K562 (cell line): ENCODE results near the gene TMC4. TPM values are rescaled to one million over a fixed set of nuclear protein-coding genes. Genes with fewer than 3 reads are reported as not detected.

Source experiments
- BACH1 ChIP-seq: fragments of 200-800 bp; sonication (Bioruptor generic); IDR thresholded peaks from 2 replicates; pipeline ENCODE4 v1.6.1; 2016; ENCODE audit warnings: missing genetic modification characterization, missing compliant biosample characterization
- BDP1 ChIP-seq: IDR thresholded peaks from 3 replicates; pipeline ENCODE4 v1.6.1; 2011; ENCODE audit not compliant: insufficient read length, insufficient read depth
- CAMTA2 ChIP-seq: fragments of 250-450 bp; sonication (Bioruptor Pico); conservative IDR thresholded peaks from 2 replicates; pipeline ENCODE4 v1.5.1; 2022
- EWSR1 ChIP-seq: fragments of 450-650 bp; IDR thresholded peaks from 2 replicates; pipeline ENCODE4 v1.6.1; 2018; ENCODE audit warnings: borderline replicate concordance, mild to moderate bottlenecking, low read depth, moderate library complexity; ENCODE audit not compliant: partially characterized antibody
- JUN ChIP-seq, 2 experiments: sonication (generic) in 1 of 2; formaldehyde crosslinking in 1 of 2; IDR thresholded peaks; 2 replicates each; pipeline versions ENCODE4 v1.6.1 to v1.8.0; 2012 to 2022; ENCODE audit warnings: borderline replicate concordance in 2 of 2, mild to moderate bottlenecking in 2 of 2, improper control_type of control experiment in 1 of 2, low read depth in 1 of 2, low read length in 1 of 2, missing genetic modification reagents in 1 of 2
- KDM5B ChIP-seq: fragments of 200-600 bp; sonication (generic); IDR thresholded peaks from 2 replicates; pipeline ENCODE4 v1.6.1; 2012; ENCODE audit warnings: low read depth, mild to moderate bottlenecking, moderate library complexity, low read length, control low read depth, inconsistent platforms; ENCODE audit not compliant: insufficient replicate concordance
- MED1 ChIP-seq: sonication (generic); formaldehyde crosslinking; IDR thresholded peaks from 2 replicates; pipeline ENCODE4 v1.8.1; 2023; ENCODE audit warnings: missing genetic modification reagents, borderline replicate concordance
- MIER1 ChIP-seq: fragments of 450-650 bp; IDR thresholded peaks from 2 replicates; pipeline ENCODE4 v1.6.1; 2016; ENCODE audit warnings: antibody characterized with exemption, mild to moderate bottlenecking, low read depth
- MTF1 ChIP-seq: fragments of 250-450 bp; sonication (Bioruptor Pico); IDR thresholded peaks from 2 replicates; pipeline ENCODE4 v1.9.0; 2021; ENCODE audit warnings: moderate library complexity, mild to moderate bottlenecking, inconsistent platforms, borderline replicate concordance
- NFYB ChIP-seq: IDR thresholded peaks from 2 replicates; pipeline ENCODE4 v1.6.1; 2011; ENCODE audit warnings: mild to moderate bottlenecking, moderate library complexity; ENCODE audit not compliant: insufficient read length; ENCODE audit errors: extremely low read depth
- POLR2AphosphoS2 ChIP-seq: IDR thresholded peaks from 2 replicates; pipeline ENCODE4 v1.6.1; 2012; ENCODE audit warnings: low read length, improper control_type of control experiment
- POLR2B ChIP-seq: fragments of 450-650 bp; IDR thresholded peaks from 2 replicates; pipeline ENCODE4 v1.6.1; 2018; ENCODE audit warnings: low read depth; ENCODE audit not compliant: partially characterized antibody
- RBM17 ChIP-seq: fragments of 200-400 bp; formaldehyde crosslinking; IDR thresholded peaks from 2 replicates; pipeline ENCODE4 v1.6.1; 2017; ENCODE audit warnings: low read depth, mild to moderate bottlenecking, low read length, borderline replicate concordance
- SMARCA4 ChIP-seq: fragments of 450-650 bp; IDR thresholded peaks from 2 replicates; pipeline ENCODE4 v1.6.1; 2016
- TAF15 ChIP-seq: fragments of 200-400 bp; formaldehyde crosslinking; IDR thresholded peaks from 2 replicates; pipeline ENCODE4 v1.6.1; 2017; ENCODE audit warnings: mild to moderate bottlenecking, low read depth, low read length, moderate library complexity
- TEAD1 ChIP-seq, 2 experiments: fragments of 450-650 bp in 1 of 2; sonication (generic) in 1 of 2; formaldehyde crosslinking; IDR thresholded peaks; 2 replicates each; pipeline versions ENCODE4 v1.4.0 to v1.8.0; 2020 to 2022; ENCODE audit warnings: mild to moderate bottlenecking in 2 of 2, missing genetic modification reagents in 1 of 2
- ZFP36 ChIP-seq: fragments of 150-350 bp; IDR thresholded peaks from 2 replicates; pipeline ENCODE4 v1.6.1; 2018; ENCODE audit warnings: low read length, low read depth; ENCODE audit not compliant: partially characterized antibody
- ZNF3 ChIP-seq: fragments of 250-450 bp; sonication (Bioruptor Pico); IDR thresholded peaks from 2 replicates; pipeline ENCODE4 v1.5.0; 2021; ENCODE audit warnings: mild to moderate bottlenecking, moderate library complexity
- ZNF696 ChIP-seq: fragments of 250-450 bp; sonication (Bioruptor Pico); conservative IDR thresholded peaks from 2 replicates; pipeline ENCODE4 v1.4.0; 2020; ENCODE audit warnings: mild to moderate bottlenecking, moderate library complexity
- polyA plus RNA-seq, 8 experiments: library from polyadenylated mRNA; depleted of rRNA in 4 of 8; stranded (reverse) in 5 of 8; unstranded in 3 of 8; fragments of >200 nt; fragmentation: Nextera tagmentation in 2 of 8; fragmentation: Illumina TruSeq in 1 of 8; extraction: Ambion mirVana in 2 of 8; extraction: Trizol in 1 of 8; gene quantifications; 2 replicates each; pipeline versions ENCODE4 v1.2.1 to v1.2.3, GENCODE V29; 2011 to 2014; ENCODE audit warnings: inconsistent platforms in 1 of 8, missing spikeins in 1 of 8
- total RNA-seq, 7 experiments: library from RNA; depleted of rRNA in 6 of 7; stranded (reverse); fragments of >200 nt in 6 of 7; fragmentation: Illumina TruSeq in 2 of 7; extraction: Trizol in 2 of 7; gene quantifications; 2 replicates each; pipeline versions ENCODE4 v1.2.1 to v1.2.3, GENCODE V29; 2011 to 2021; ENCODE audit warnings: low replicate concordance in 1 of 7
- TF ChIP-seq, protein P1 (sequence below): sonication (generic); formaldehyde crosslinking; IDR thresholded peaks from 2 replicates; pipeline ENCODE4 v1.8.0; 2022; ENCODE audit warnings: mild to moderate bottlenecking, missing genetic modification reagents
- TF ChIP-seq, protein P2 (sequence below): fragments of 250-450 bp; sonication (Bioruptor Pico); IDR thresholded peaks from 2 replicates; pipeline ENCODE4 v1.4.0; 2020; ENCODE audit warnings: mild to moderate bottlenecking, moderate library complexity
- TF ChIP-seq, protein P3 (sequence below), 3 experiments: IDR thresholded peaks in 2 of 3; conservative IDR thresholded peaks in 1 of 3; 2 replicates each; pipeline ENCODE4 v1.5.1; 2011 to 2012; ENCODE audit warnings: low read length in 3 of 3, mild to moderate bottlenecking in 3 of 3, control low read depth in 2 of 3, improper control_type of control experiment in 1 of 3, inconsistent platforms in 1 of 3, low read depth in 1 of 3, mixed read lengths in 1 of 3, moderate library complexity in 1 of 3; ENCODE audit not compliant: insufficient read depth in 2 of 3

Gene TMC4
- total and polyA plus RNA-seq, 9 of the 15 experiments (the other 6 are each of a cell fraction or from before 2014, with no cell fraction given), result 0.12 to 0.79 (median 0.36) TPM; not detected in 2

DNA sequence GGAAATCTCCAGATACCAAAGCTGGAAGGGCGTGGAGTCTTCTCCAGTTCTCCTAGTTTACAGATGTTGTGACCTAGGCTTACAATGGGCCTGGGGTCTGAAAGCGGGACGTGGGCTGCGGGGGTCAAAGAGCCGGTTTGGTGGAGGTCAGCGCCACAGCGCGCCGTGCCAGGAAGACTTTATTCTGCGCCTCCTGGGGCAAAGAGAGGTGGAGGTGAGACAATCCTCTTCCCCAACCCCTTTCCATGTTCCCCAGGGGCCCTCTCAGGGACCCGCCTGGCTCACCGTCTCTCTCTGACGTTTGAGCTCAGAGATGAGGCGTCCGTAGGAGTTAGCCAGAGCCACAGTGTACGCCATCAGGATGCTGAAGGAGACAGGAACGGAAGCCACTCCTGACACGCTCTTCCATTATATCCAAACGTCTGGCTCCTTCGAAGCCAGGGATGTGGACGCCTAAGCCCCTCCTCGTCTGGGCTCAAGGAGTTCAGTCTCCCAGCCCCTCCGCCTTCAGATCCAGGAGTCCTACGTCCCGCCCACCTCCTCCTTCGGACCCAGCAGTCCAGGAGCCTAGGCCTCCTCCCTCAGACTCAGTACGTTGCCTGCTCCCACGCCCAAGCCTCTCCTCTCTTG is 12.7 kb downstream of the TMC4 start (continued):
- TF ChIP-seq POLR2AphosphoS2 (no peak), TEAD1 (CRISPR knock-in tag; IDR thresholded peaks at IDR 0.05) (peak in 1 of 2 experiments; percentile 52; a peak in 1 of 4 replicates), ZFP36 (peak; percentile 72), EWSR1 (no peak), SMARCA4 (no peak), MTF1 (no peak), CAMTA2 (no peak), BACH1 (no peak), RBM17 (no peak), JUN (IDR thresholded peaks at IDR 0.05; ENCODE audit: borderline replicate concordance, low read depth, low read length) (no peak), JUN (CRISPR knock-in tag; IDR thresholded peaks at IDR 0.05; ENCODE audit: borderline replicate concordance) (0 out of 2 replicates have a peak, but pooled peaks have one; percentile 38), POLR2B (peak; percentile 60), ZNF696 (CRISPR knock-in tag) (no peak), TAF15 (no peak), KDM5B (peak; percentile 92), BDP1 (no peak), NFYB (no peak), MIER1 (no peak), ZNF3 (no peak), MED1 (CRISPR knock-in tag) (no peak)
- TF ChIP-seq, protein P1, sequence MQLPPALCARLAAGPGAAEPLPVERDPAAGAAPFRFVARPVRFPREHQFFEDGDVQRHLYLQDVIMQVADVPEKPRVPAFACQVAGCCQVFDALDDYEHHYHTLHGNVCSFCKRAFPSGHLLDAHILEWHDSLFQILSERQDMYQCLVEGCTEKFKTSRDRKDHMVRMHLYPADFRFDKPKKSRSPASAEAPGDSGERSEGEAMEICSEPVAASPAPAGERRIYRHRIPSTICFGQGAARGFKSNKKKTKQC (CRISPR knock-in tag), result 0 out of 2 replicates have a peak, but pooled peaks have one; percentile 67
- TF ChIP-seq, protein P2, sequence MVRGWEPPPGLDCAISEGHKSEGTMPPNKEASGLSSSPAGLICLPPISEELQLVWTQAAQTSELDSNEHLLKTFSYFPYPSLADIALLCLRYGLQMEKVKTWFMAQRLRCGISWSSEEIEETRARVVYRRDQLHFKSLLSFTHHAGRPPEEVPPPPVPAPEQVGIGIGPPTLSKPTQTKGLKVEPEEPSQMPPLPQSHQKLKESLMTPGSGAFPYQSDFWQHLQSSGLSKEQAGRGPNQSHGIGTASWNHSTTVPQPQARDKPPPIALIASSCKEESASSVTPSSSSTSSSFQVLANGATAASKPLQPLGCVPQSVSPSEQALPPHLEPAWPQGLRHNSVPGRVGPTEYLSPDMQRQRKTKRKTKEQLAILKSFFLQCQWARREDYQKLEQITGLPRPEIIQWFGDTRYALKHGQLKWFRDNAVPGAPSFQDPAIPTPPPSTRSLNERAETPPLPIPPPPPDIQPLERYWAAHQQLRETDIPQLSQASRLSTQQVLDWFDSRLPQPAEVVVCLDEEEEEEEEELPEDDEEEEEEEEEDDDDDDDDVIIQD (CRISPR knock-in tag), result no peak
- TF ChIP-seq, protein P3, sequence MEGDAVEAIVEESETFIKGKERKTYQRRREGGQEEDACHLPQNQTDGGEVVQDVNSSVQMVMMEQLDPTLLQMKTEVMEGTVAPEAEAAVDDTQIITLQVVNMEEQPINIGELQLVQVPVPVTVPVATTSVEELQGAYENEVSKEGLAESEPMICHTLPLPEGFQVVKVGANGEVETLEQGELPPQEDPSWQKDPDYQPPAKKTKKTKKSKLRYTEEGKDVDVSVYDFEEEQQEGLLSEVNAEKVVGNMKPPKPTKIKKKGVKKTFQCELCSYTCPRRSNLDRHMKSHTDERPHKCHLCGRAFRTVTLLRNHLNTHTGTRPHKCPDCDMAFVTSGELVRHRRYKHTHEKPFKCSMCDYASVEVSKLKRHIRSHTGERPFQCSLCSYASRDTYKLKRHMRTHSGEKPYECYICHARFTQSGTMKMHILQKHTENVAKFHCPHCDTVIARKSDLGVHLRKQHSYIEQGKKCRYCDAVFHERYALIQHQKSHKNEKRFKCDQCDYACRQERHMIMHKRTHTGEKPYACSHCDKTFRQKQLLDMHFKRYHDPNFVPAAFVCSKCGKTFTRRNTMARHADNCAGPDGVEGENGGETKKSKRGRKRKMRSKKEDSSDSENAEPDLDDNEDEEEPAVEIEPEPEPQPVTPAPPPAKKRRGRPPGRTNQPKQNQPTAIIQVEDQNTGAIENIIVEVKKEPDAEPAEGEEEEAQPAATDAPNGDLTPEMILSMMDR (IDR thresholded peaks at IDR 0.05 in 2 of 3, conservative IDR thresholded peaks at IDR 0.05 in 1 of 3; ENCODE audit: insufficient read depth in 2 of 3, low read depth in 1 of 3, low read length in 3 of 3), result no peak
